ENCODE data around the gene DDX51.
A peak's percentile ranks its signal among the peaks of the same experiment; 100 is the strongest.

Gene DDX51

DNA sequence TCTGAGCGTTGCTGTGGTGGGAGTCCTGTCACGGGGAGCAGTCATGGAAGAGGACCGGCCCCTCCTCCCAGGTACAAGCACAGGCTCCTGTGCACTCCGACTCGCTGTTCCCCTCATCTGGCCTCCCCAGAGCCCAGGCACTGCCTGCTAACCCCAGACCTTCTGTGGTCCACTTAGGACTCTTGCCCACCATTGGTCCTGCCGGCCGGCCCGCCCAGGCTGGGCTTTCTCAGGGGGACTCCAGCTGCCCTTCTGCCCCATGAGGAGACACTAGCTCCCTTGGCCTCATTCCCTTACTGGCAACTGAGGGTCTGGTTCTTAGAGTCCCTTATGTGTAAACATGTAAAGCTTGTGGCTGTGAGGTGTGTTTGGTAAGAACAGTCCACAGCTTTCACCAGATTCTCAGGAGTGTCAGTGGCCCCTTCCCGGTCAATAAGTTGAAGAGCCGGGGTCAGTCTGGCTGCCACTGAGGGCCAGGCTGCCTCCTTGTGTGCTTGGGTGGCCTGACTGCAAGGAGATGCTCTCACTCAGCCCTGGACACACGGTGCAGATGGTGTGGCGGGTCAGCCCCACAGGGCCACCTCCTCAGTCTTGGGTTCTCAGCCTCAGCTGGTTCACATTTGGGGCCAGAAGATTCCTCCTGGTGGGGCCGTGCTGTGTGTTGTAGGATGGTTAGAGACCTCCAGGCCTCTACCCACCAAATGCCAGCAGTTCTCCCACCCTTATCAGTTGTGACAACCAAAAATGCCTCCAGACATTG is 43.6 kb downstream of the DDX51 start:
- peak overlapping the region; percentile 63 for H3K27ac ChIP-seq
- TF ChIP-seq, protein P1, sequence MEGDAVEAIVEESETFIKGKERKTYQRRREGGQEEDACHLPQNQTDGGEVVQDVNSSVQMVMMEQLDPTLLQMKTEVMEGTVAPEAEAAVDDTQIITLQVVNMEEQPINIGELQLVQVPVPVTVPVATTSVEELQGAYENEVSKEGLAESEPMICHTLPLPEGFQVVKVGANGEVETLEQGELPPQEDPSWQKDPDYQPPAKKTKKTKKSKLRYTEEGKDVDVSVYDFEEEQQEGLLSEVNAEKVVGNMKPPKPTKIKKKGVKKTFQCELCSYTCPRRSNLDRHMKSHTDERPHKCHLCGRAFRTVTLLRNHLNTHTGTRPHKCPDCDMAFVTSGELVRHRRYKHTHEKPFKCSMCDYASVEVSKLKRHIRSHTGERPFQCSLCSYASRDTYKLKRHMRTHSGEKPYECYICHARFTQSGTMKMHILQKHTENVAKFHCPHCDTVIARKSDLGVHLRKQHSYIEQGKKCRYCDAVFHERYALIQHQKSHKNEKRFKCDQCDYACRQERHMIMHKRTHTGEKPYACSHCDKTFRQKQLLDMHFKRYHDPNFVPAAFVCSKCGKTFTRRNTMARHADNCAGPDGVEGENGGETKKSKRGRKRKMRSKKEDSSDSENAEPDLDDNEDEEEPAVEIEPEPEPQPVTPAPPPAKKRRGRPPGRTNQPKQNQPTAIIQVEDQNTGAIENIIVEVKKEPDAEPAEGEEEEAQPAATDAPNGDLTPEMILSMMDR (conservative IDR thresholded peaks at IDR 0.05): no peak

DNA sequence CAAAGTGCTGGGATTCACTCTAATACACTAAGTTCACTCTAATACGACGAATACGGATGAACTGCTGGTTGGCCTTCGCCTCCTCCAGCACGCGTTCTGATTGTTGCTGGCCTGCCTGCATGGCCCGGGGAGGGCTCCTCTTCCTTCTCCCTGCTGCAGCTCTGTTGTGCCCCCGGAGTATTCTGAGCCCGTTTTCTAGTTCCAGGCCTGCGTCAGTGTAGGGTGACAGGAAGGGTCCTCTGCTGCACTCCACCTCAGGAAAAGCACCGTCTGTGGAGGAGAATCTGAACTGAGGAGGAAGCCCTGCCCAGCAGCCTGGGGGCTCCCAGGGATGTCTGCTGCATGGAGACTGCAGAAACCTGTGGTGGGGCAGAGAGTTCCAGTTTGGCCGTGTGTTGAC is 44.4 kb downstream of the DDX51 start:
- no peak overlapping the region for H3K27ac ChIP-seq
- TF ChIP-seq, protein P1 (conservative IDR thresholded peaks at IDR 0.05): no peak

DNA sequence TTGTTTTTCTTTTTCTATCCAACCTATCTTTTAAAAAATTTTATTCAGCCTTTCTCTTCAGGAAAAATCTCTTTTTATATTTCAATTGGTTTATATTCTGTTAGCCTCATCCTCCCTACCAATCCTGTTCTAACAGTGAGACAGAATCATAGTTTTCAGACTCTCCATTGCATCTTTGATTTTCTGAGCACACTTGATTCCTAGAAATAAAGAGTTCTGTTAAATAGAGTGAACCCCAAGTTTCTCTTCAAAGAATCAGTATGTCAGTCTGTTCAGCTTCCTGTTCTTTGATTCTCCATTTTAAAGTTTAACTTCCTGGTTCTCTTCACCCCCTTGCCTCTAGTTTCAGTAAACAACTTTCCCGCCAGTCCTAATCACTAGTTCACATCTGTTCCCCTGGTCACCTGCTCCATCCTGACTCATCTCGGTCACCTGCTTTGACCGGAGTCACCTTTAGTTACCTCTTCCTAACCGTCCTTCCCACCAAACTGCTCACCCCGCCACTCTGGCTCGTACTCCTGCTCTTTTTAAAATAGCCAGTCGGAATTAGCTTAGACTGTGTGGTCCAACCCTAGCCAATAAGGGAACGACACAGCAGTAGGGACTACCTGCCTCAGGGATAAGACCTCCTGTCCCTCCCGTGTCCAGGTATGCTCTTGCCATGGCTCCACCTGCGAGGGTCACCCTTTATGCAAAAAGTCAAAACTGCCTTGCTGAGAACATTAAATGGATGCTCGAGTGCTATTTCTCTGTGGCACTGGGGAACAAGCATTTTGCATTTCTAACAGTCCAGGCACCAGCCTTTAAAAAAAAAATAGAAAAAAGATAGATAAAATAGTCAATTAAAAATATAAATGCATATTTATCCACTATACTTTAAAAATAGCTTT is 48.4 kb downstream of the DDX51 start:
- no peak overlapping the region for H3K27ac ChIP-seq
- TF ChIP-seq, protein P1 (conservative IDR thresholded peaks at IDR 0.05): no peak

DNA sequence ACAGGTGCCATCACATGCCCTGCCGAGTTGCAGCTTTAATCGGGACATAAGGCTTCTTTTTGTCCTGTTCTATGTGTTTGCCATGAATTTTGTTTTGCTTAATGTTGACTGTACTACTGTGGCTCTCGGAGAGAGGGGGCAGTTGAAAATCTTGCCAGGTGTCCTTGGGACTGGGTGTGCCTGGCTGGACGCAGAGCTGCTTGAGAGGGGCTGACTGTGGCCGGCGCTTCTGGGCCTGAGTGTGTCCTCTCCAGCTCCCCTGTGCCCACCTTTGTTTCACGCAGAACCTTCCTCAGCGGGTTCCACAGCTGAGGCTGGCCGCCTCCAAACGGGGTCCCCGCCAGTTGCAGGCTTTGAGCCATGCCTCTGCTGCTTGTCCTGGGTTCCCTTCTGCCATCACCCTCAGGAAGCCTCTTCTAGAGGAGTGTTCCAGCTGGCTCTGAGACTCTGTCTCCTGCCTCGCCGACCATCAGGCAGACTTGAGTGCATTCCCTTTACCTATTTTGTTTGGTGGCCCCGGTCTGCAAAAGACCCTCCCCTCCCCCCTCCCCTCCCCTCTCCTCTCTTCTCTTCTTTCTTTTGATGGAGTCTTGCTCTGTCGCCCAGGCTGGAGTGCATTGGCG is 49.7 kb downstream of the DDX51 start:
- no peak overlapping the region for H3K27ac ChIP-seq
- TF ChIP-seq, protein P1 (conservative IDR thresholded peaks at IDR 0.05): no peak

DNA sequence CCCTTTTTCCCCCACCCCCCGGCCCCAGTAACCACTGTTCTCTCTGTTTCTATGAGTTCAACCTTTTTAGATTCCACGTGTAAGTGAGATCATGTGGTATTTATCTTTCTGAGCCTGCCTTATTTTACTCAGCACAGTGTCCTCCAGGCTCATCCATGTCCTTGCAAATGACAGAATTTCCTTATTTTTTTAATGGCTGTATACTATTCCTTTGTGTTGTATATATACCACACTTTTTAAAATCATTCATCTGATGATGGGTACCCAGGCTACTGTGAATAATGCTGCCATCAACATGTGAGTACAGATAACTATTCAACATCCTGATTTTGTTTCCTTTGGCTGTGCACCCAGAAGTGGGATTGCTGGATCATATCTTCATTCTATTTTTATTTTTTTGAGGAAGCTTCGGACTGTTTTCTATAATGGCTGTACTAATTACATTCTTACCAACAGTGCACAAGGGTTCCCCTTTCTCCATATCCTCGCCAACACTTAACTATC is 54.7 kb downstream of the DDX51 start:
- TF ChIP-seq, protein P1 (conservative IDR thresholded peaks at IDR 0.05): no peak
- H3K27ac ChIP-seq: no peak overlapping the region

All from VCaP (cell line).